Endothelial cell of umbilical vein (primary cell): ENCODE measurements around the gene MDH2. TPM values are rescaled to one million over a fixed set of nuclear protein-coding genes. Genes with fewer than 3 reads are reported as not detected.

Experiments used
- Bru-seq: library from RNA; stranded (reverse); fragments of 400-500 nt; gene quantifications from one replicate; lab custom pipeline; 2021; lab: Mats Ljungman, UMichigan
- BruChase-seq, 2 experiments: library from RNA; stranded (reverse); fragments of 400-500 nt; gene quantifications; one replicate each; lab custom pipeline; 2021; lab: Mats Ljungman, UMichigan
- BruUV-seq: library from RNA; stranded (reverse); fragments of 400-500 nt; replicated peaks from 2 replicates; lab custom pipeline; 2021; lab: Mats Ljungman, UMichigan
- CTCF ChIA-PET: fragments of 300-600, 350-600 bp; sonication (Branson Sonifier 250); formaldehyde crosslinking; loops from one replicate; lab custom pipeline; 2021; ENCODE audit warnings: antibody characterized with exemption, inconsistent platforms; lab: Charles Lee
- POLR2A ChIA-PET: fragments of 300-600, 350-600 bp; sonication (Branson Sonifier 250); formaldehyde crosslinking; loops from one replicate; lab custom pipeline; 2021; ENCODE audit warnings: antibody characterized with exemption, inconsistent platforms; lab: Charles Lee
- DNase-seq: peaks from one replicate; pipeline ENCODE4 v3.0.0-alpha.2; 2011; ENCODE audit warnings: low read depth, low spot score
- FAIRE-seq: peaks from 2 replicates; lab custom pipeline; 2011; peaks lifted over from hg19 to GRCh38; lab: Jason Lieb, UNC
- H2AFZ ChIP-seq: 2 replicates; pipeline ENCODE4 v1.6.0; 2012; ENCODE audit warnings: low read depth, low read length, control low read depth, inconsistent platforms
- H3K27ac ChIP-seq: 2 replicates; pipeline ENCODE4 v1.5.1; 2011; ENCODE audit warnings: low read depth, mild to moderate bottlenecking, control low read depth, low read length, moderate library complexity; ENCODE audit not compliant: insufficient read depth
- H3K27me3 ChIP-seq, 2 experiments: 2 replicates each; pipeline versions ENCODE4 v1.6.0 to v1.6.1; 2011; ENCODE audit warnings: low read length in 2 of 2, mixed read lengths in 1 of 2; ENCODE audit not compliant: control insufficient read depth in 2 of 2, insufficient read depth in 2 of 2
- H3K36me3 ChIP-seq, 2 experiments: 2 replicates in 1 of 2; 3 replicates in 1 of 2; pipeline ENCODE4 v1.5.1; 2011; ENCODE audit warnings: low read length in 2 of 2, mild to moderate bottlenecking in 1 of 2, moderate library complexity in 1 of 2; ENCODE audit not compliant: control insufficient read depth in 2 of 2, insufficient read depth in 2 of 2; ENCODE audit errors: extremely low read depth in 1 of 2
- H3K4me1 ChIP-seq: 3 replicates; pipeline ENCODE4 v1.5.1; 2011; ENCODE audit warnings: mild to moderate bottlenecking, low read length; ENCODE audit not compliant: control insufficient read depth, insufficient read depth; ENCODE audit errors: extremely low read depth
- H3K4me2 ChIP-seq: 2 replicates; pipeline ENCODE4 v1.6.1; 2011; ENCODE audit warnings: low read length, control low read depth, mixed read lengths; ENCODE audit not compliant: insufficient read depth
- H3K4me3 ChIP-seq, 3 experiments: fragments of 200-600 bp in 1 of 3; sonication (generic), shearing (Covaris generic) in 1 of 3; replicated peaks in 1 of 3; 2 replicates each; pipeline ENCODE4 v1.5.1; 2011 to 2016; ENCODE audit warnings: control low read depth in 3 of 3, low read length in 3 of 3, mild to moderate bottlenecking in 2 of 3, inconsistent platforms in 1 of 3, low read depth in 1 of 3, moderate library complexity in 1 of 3; ENCODE audit not compliant: insufficient read depth in 1 of 3
- H3K79me2 ChIP-seq: 2 replicates; pipeline ENCODE4 v1.6.0; 2012; ENCODE audit warnings: low read length, inconsistent platforms; ENCODE audit not compliant: control insufficient read depth, insufficient read depth
- H3K9ac ChIP-seq: replicated peaks from 2 replicates; pipeline ENCODE3; 2011; ENCODE audit warnings: low read length, control low read depth; ENCODE audit not compliant: insufficient read depth; ENCODE audit errors: extremely low read depth
- H3K9me1 ChIP-seq: replicated peaks from 3 replicates; pipeline ENCODE4 v1.6.0; 2011; ENCODE audit warnings: mild to moderate bottlenecking, low read length; ENCODE audit not compliant: control insufficient read depth, insufficient read depth; ENCODE audit errors: extremely low read depth
- H3K9me3 ChIP-seq: replicated peaks from 2 replicates; pipeline ENCODE4 v1.5.1; 2012; ENCODE audit warnings: low read length, inconsistent platforms; ENCODE audit not compliant: control insufficient read depth, insufficient read depth
- H4K20me1 ChIP-seq: replicated peaks from 2 replicates; pipeline ENCODE3; 2011; ENCODE audit warnings: mild to moderate bottlenecking, low read length; ENCODE audit not compliant: control insufficient read depth, insufficient read depth; ENCODE audit errors: extremely low read depth
- EZH2 ChIP-seq: IDR thresholded peaks from 2 replicates; pipeline ENCODE4 v1.6.1; 2012; ENCODE audit warnings: borderline replicate concordance, low read depth, mild to moderate bottlenecking, moderate library complexity, low read length, inconsistent platforms; ENCODE audit not compliant: severe bottlenecking
- FOS ChIP-seq: IDR thresholded peaks from 2 replicates; pipeline ENCODE4 v1.6.1; 2011; ENCODE audit warnings: mild to moderate bottlenecking, low read length, moderate library complexity, borderline replicate concordance; ENCODE audit not compliant: insufficient read depth
- GATA2 ChIP-seq: IDR thresholded peaks from 2 replicates; pipeline ENCODE4 v1.7.0; 2011; ENCODE audit warnings: low read depth, mild to moderate bottlenecking, moderate library complexity, mixed read lengths, low read length; ENCODE audit not compliant: insufficient read length, insufficient read depth
- JUN ChIP-seq: IDR thresholded peaks from 2 replicates; pipeline ENCODE4 v1.6.1; 2011; ENCODE audit warnings: borderline replicate concordance, low read depth; ENCODE audit not compliant: insufficient read length, insufficient read depth
- MYC ChIP-seq: IDR thresholded peaks from one replicate; pipeline ENCODE4 v1.6.1; 2011; ENCODE audit warnings: mild to moderate bottlenecking, low read depth, low read length
- POLR2A ChIP-seq: IDR thresholded peaks from 2 replicates; pipeline ENCODE4 v1.6.1; 2012; ENCODE audit warnings: low read depth, mild to moderate bottlenecking, control low read depth, low read length
- POLR2AphosphoS5 ChIP-seq: IDR thresholded peaks from 2 replicates; pipeline ENCODE4 v1.6.1; 2012; ENCODE audit warnings: low read depth, mild to moderate bottlenecking, control low read depth, low read length, moderate library complexity; ENCODE audit not compliant: insufficient read depth
- dilution Hi-C: fragments of 300-500 bp; cut with MboI; formaldehyde crosslinking; loops from one replicate; pipeline ENCODE4 v1.15.0; 2019; ENCODE audit warnings: low sequenced_read_pairs; ENCODE audit not compliant: extremely low pct_ligation_motif_present
- intact Hi-C: fragments of 100-400 bp; cut with micrococcal nuclease; formaldehyde crosslinking; loops from one replicate; pipeline ENCODE4 v1.10.0; 2022
- long read RNA-seq: library from polyadenylated mRNA; stranded (forward); transcript quantifications from one replicate; pipeline ENCODE4 v2.0.0, GENCODE V29; 2021
- polyA minus RNA-seq, 3 experiments: library from RNA; depleted of rRNA, polyadenylated mRNA; stranded (reverse); fragments of >200 nt; gene quantifications; 1 replicate in 1 of 3; 2 replicates in 2 of 3; pipeline ENCODE4 v1.2.3, GENCODE V29; 2011
- polyA plus RNA-seq, 4 experiments: library from polyadenylated mRNA; depleted of rRNA in 3 of 4; stranded (reverse) in 3 of 4; unstranded in 1 of 4; fragments of >200 nt; gene quantifications; 2 replicates each; pipeline versions ENCODE4 v1.2.1 to v1.2.3, GENCODE V29; 2011 to 2012; ENCODE audit warnings: missing spikeins in 1 of 4
- total RNA-seq: library from RNA; stranded (reverse); gene quantifications from 2 replicates; pipeline ENCODE4 v1.2.3, GENCODE V29; 2021
- TF ChIP-seq, protein P1 (sequence below), 2 donors: IDR thresholded peaks; 1 replicate in 1 of 2; 2 replicates in 1 of 2; pipeline ENCODE4 v1.5.1; 2011; ENCODE audit warnings: low read length in 2 of 2, mild to moderate bottlenecking in 2 of 2, moderate library complexity in 2 of 2, control low read depth in 1 of 2, inconsistent platforms in 1 of 2, low read depth in 1 of 2; ENCODE audit not compliant: insufficient read depth in 1 of 2; ENCODE audit errors: extremely low read depth in 1 of 2
- TF ChIP-seq, protein P2 (sequence below): IDR thresholded peaks from 2 replicates; pipeline ENCODE4 v1.6.1; 2011; ENCODE audit not compliant: insufficient read depth, insufficient read length

The MDH2 gene, protein sequence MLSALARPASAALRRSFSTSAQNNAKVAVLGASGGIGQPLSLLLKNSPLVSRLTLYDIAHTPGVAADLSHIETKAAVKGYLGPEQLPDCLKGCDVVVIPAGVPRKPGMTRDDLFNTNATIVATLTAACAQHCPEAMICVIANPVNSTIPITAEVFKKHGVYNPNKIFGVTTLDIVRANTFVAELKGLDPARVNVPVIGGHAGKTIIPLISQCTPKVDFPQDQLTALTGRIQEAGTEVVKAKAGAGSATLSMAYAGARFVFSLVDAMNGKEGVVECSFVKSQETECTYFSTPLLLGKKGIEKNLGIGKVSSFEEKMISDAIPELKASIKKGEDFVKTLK
- total RNA-seq = 168 and 175 TPM in 2 replicates
- 121 and 123 TPM in 2 replicates for polyA plus RNA-seq
- polyA plus RNA-seq (2011; cell fraction: cytosol; rRNA removed) = 122 and 123 TPM in 2 replicates
- 61.8 and 68.0 TPM in 2 replicates for polyA plus RNA-seq (2011; cell fraction: nucleus; rRNA removed)
- polyA plus RNA-seq (2012) = 168 and 172 TPM in 2 replicates
- 81.2 and 115 TPM in 2 replicates for polyA minus RNA-seq
- 111 TPM for polyA minus RNA-seq (2011; cell fraction: cytosol; rRNA and poly(A)+ RNA removed)
- 33.5 and 36.1 TPM in 2 replicates for polyA minus RNA-seq (2011; cell fraction: nucleus; rRNA and poly(A)+ RNA removed)
- Bru-seq, nascent RNA = percentile 75 among the genes with signal in this experiment
- BruChase-seq, experiment 1, labeled RNA remaining after a 6-hour chase = percentile 89 among the genes with signal in this experiment
- percentile 71 among the genes with signal in this experiment for BruChase-seq, experiment 2, labeled RNA remaining after a 2-hour chase
- long read RNA-seq, transcript MDH2-201 (9 exons, 2,209 nt) = major isoform, 524 of 575 reads
- long read RNA-seq, transcript MDH2-204 (8 exons, 2,020 nt) = minor isoform, 13 of 575 reads
- long read RNA-seq, partial matches to known transcripts = 26 of 575 reads
- long read RNA-seq, other reads (novel, unspliced or antisense) = 7 of 575 reads

DNA sequence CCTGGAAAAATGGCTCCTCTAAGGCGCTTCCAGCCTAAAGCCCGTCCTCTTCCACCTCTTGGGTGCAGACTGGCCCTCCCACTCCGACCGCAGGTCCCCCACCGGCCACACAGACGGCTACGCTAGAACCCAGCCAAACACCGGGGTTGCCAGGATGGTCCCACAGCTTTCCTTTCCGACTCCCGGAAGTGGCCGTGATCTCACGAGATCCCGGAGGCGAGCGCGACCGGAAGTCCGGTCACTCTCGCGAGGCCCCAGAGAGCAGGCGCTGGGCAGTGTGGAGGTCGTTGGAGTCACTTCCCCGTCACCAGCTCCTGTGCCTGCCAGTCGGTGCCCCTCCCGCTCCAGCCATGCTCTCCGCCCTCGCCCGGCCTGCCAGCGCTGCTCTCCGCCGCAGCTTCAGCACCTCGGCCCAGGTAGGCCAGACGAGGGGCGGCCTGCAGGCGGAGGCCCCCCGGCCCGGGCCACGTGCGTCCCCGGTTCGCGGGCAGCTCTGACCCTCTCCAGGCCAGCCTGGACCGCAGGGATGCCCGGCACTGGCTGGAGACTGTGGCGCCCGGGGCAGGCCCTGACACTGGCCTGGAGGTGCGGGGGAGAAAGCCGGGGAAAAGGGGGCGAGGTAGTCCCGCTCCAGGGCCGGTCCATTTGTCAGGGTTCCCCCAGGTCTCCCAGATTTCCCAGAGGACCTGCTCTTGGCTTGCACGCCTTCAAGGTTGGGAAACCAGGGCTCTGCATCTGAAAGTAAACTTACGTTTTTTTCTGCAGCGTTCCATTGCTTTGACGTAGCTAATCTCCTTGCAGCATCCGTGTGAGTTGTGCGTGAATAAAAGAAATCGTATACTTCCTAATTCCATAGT lies at the start of gene MDH2, which contains the start of gene STYXL1:
Gene MDH2, plus strand, starts transcription at position 296 of the 857 bp plus-strand sequence. Its CDS starts 55 bp downstream, at position 351.
Gene STYXL1, minus strand, starts transcription at position 190 of the 857 bp plus-strand sequence. CDS start 17,477 bp downstream, outside the sequence.
- FAIRE-seq (peak; percentile 94), DNase-seq (peak; percentile 97)
- ChIA-PET CTCF (interaction anchor here (0.6 to 1.8 kb wide), 11 partner anchors 13 to 267 kb away, joined by 3 to 8 read pairs (median 4); no protein-coding TSS in a partner anchor), POLR2A (interaction anchor here (0.5 to 0.8 kb wide), 4 partner anchors 40 to 389 kb away, joined by 3 to 4 read pairs (median 4); no protein-coding TSS in a partner anchor)
- TF ChIP-seq FOS = no peak
- TF ChIP-seq EZH2 = no peak
- no peak for TF ChIP-seq JUN
- no peak for TF ChIP-seq GATA2
- TF ChIP-seq, protein P1, sequence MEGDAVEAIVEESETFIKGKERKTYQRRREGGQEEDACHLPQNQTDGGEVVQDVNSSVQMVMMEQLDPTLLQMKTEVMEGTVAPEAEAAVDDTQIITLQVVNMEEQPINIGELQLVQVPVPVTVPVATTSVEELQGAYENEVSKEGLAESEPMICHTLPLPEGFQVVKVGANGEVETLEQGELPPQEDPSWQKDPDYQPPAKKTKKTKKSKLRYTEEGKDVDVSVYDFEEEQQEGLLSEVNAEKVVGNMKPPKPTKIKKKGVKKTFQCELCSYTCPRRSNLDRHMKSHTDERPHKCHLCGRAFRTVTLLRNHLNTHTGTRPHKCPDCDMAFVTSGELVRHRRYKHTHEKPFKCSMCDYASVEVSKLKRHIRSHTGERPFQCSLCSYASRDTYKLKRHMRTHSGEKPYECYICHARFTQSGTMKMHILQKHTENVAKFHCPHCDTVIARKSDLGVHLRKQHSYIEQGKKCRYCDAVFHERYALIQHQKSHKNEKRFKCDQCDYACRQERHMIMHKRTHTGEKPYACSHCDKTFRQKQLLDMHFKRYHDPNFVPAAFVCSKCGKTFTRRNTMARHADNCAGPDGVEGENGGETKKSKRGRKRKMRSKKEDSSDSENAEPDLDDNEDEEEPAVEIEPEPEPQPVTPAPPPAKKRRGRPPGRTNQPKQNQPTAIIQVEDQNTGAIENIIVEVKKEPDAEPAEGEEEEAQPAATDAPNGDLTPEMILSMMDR (IDR thresholded peaks at IDR 0.05; ENCODE audit: extremely low read depth in 1 of 2, insufficient read depth in 1 of 2, low read depth in 1 of 2, low read length in 2 of 2) = no peak
- TF ChIP-seq, protein P2, sequence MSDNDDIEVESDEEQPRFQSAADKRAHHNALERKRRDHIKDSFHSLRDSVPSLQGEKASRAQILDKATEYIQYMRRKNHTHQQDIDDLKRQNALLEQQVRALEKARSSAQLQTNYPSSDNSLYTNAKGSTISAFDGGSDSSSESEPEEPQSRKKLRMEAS = peak; percentile 29
- peak; percentile 87 for TF ChIP-seq POLR2A
- TF ChIP-seq POLR2AphosphoS5 = peak; percentile 97
- peak; percentile 33 for TF ChIP-seq MYC
- Histone ChIP-seq H3K9me1 (no peaks in the 10 kb centered on the region), H2AFZ (peak within 1 kb of the TSS; percentile 19), H3K27me3 (no peaks in the 10 kb centered on the region), H3K4me1 (peaks cover 4% of the 10 kb centered on the region), H4K20me1 (no peaks in the 10 kb centered on the region), H3K79me2 (peaks cover 57% of the 10 kb centered on the region), H3K9me3 (no peaks in the 10 kb centered on the region), H3K9ac (peak within 1 kb of the TSS; percentile 96), H3K4me2 (peak within 1 kb of the TSS; percentile 93), H3K36me3 (no peaks in the 10 kb centered on the region), H3K27ac (peak within 1 kb of the TSS; percentile 63), H3K4me3 (peak within 1 kb of the TSS; percentile 79 to 98 (median 94))
- intact Hi-C loops (loop anchor here (1.0 to 2.0 kb wide), 4 partner anchors 39 to 266 kb away; no protein-coding TSS in a partner anchor), dilution Hi-C loops (no loop called here)
- TSS peak; percentile 74 for BruUV-seq
